A549 (cell line): Measurements from ENCODE around the gene C16orf89. TPM values are rescaled to one million over a fixed set of nuclear protein-coding genes. Genes with fewer than 3 reads are reported as not detected.

Source experiments
- ATAC-seq, 2 experiments: fragments of 200-7000 bp in 1 of 2; fragments of >200 bp in 1 of 2; cut with Nextera tagmentation in 1 of 2; cut with Tn5 transposase in 1 of 2; 3 replicates each; pipeline versions ENCODE4 v1.8.0 to v1.9.1; 2018 to 2020; ENCODE audit warnings: mild to moderate bottlenecking in 1 of 2, moderate library complexity in 1 of 2
- CTCF ChIA-PET: fragments of 300-600 bp; sonication (Branson Sonifier 250); formaldehyde crosslinking; extraction: SDS; loops from one replicate; lab custom pipeline; 2021; ENCODE audit warnings: antibody characterized with exemption, inconsistent platforms; lab: Yijun Ruan, JAX
- POLR2A ChIA-PET: fragments of 350-600 bp; formaldehyde crosslinking; extraction: SDS; loops from one replicate; lab custom pipeline; 2021; ENCODE audit warnings: antibody characterized with exemption, inconsistent platforms; lab: Yijun Ruan, JAX
- DNase-seq, 2 experiments: peaks; one replicate each; pipeline versions ENCODE4 v3.0.0 to v3.0.0-alpha.2; 2011 to 2016; ENCODE audit warnings: low read depth in 1 of 2, low spot score in 1 of 2
- FAIRE-seq: peaks from 2 replicates; lab custom pipeline; 2011; peaks lifted over from hg19 to GRCh38; lab: Jason Lieb, UNC
- H3K27ac ChIP-seq, 2 experiments: fragments of >200 bp; sonication (Bioruptor Twin); formaldehyde crosslinking; 3 replicates each; pipeline ENCODE4 v1.5.1; 2016 to 2017
- H3K4me1 ChIP-seq: fragments of >200 bp; sonication (Bioruptor Twin); formaldehyde crosslinking; 3 replicates; pipeline ENCODE4 v1.6.1; 2016
- H3K4me2 ChIP-seq: fragments of >200 bp; sonication (Bioruptor Twin); formaldehyde crosslinking; 3 replicates; pipeline ENCODE4 v1.6.1; 2016
- H3K4me3 ChIP-seq: fragments of >200 bp; sonication (Bioruptor Twin); formaldehyde crosslinking; 3 replicates; pipeline ENCODE4 v1.5.1; 2016
- H3K9me3 ChIP-seq: fragments of >200 bp; sonication (Bioruptor Twin); formaldehyde crosslinking; 3 replicates; pipeline ENCODE4 v1.6.1; 2016
- BCL3 ChIP-seq: fragments of >200 bp; sonication (Bioruptor Twin); formaldehyde crosslinking; IDR thresholded peaks from 3 replicates; pipeline ENCODE4 v1.6.1; 2016
- CEBPB ChIP-seq, 2 experiments: fragments of >200 bp in 1 of 2; sonication (Bioruptor Twin) in 1 of 2; formaldehyde crosslinking in 1 of 2; IDR thresholded peaks; 2 replicates each; pipeline ENCODE4 v1.6.1; 2012 to 2016
- CHD4 ChIP-seq: fragments of 200-600 bp; sonication (generic); IDR thresholded peaks from 2 replicates; pipeline ENCODE4 v1.6.1; 2016; ENCODE audit warnings: antibody characterized with exemption, mild to moderate bottlenecking, borderline replicate concordance
- EP300 ChIP-seq, 2 experiments: fragments of >200 bp; sonication (Bioruptor Twin); formaldehyde crosslinking; IDR thresholded peaks; 2 replicates in 1 of 2; 3 replicates in 1 of 2; pipeline ENCODE4 v1.6.1; 2016 to 2017
- JUN ChIP-seq, 2 experiments: fragments of >200 bp; sonication (Bioruptor Twin); formaldehyde crosslinking; IDR thresholded peaks; 2 replicates in 1 of 2; 3 replicates in 1 of 2; pipeline ENCODE4 v1.6.1; 2016 to 2017
- KDM1A ChIP-seq: fragments of 200-600 bp; sonication (generic); IDR thresholded peaks from 2 replicates; pipeline ENCODE4 v1.6.1; 2016; ENCODE audit warnings: low read depth, mild to moderate bottlenecking
- KDM5A ChIP-seq: fragments of 200-600 bp; sonication (generic); IDR thresholded peaks from 2 replicates; pipeline ENCODE4 v1.6.1; 2016; ENCODE audit warnings: antibody characterized with exemption, mild to moderate bottlenecking
- MAX ChIP-seq: IDR thresholded peaks from 2 replicates; pipeline ENCODE4 v1.6.1; 2012
- MAZ ChIP-seq: fragments of 150-350 bp; IDR thresholded peaks from 2 replicates; pipeline ENCODE4 v1.6.1; 2014; ENCODE audit warnings: antibody characterized with exemption, low read depth, low read length, borderline replicate concordance
- NR3C1 ChIP-seq: fragments of >200 bp; sonication (Bioruptor Twin); formaldehyde crosslinking; IDR thresholded peaks from 3 replicates; pipeline ENCODE4 v1.6.1; 2017
- PHF8 ChIP-seq: fragments of 200-600 bp; sonication (generic); IDR thresholded peaks from 2 replicates; pipeline ENCODE4 v1.6.1; 2016; ENCODE audit warnings: low read depth, mild to moderate bottlenecking, antibody characterized with exemption, moderate library complexity, borderline replicate concordance
- POLR2A ChIP-seq: IDR thresholded peaks from 2 replicates; pipeline ENCODE4 v1.6.1; 2012; ENCODE audit warnings: mild to moderate bottlenecking, low read length
- POLR2AphosphoS2 ChIP-seq: conservative IDR thresholded peaks from 2 replicates; pipeline ENCODE4 v1.6.1; 2012; ENCODE audit warnings: low read length, improper control_type of control experiment, inconsistent platforms
- RAD21 ChIP-seq, 2 experiments: fragments of >200 bp in 1 of 2; sonication (Bioruptor Twin) in 1 of 2; formaldehyde crosslinking in 1 of 2; IDR thresholded peaks in 1 of 2; conservative IDR thresholded peaks in 1 of 2; 2 replicates in 1 of 2; 3 replicates in 1 of 2; pipeline ENCODE4 v1.6.1; 2012 to 2018; ENCODE audit warnings: inconsistent platforms in 1 of 2
- RNF2 ChIP-seq: fragments of 200-600 bp; sonication (generic); IDR thresholded peaks from 2 replicates; pipeline ENCODE4 v1.6.1; 2016; ENCODE audit warnings: low read depth, mild to moderate bottlenecking, antibody characterized with exemption, moderate library complexity, borderline replicate concordance
- TFCP2L1 ChIP-seq: fragments of 250-450 bp; sonication (Bioruptor Pico); IDR thresholded peaks from 2 replicates; pipeline ENCODE4 v1.5.0; 2021; ENCODE audit warnings: mild to moderate bottlenecking
- ZC3H11A ChIP-seq: fragments of 450-650 bp; IDR thresholded peaks from 2 replicates; pipeline ENCODE4 v1.6.1; 2014; ENCODE audit warnings: antibody characterized with exemption, mild to moderate bottlenecking
- WGBS: methylation state at CpG from one replicate; pipeline ENCODE4 v1.1.6; 2017; ENCODE audit errors: missing lambda C conversion rate; 5-methylcytosine and 5-hydroxymethylcytosine counted together
- polyA plus RNA-seq, 4 experiments: library from polyadenylated mRNA; depleted of rRNA in 3 of 4; stranded (reverse); fragments of >200 nt; fragmentation: RNase III in 1 of 4; extraction: RNeasy Plus Mini Kit Qiagen cat#74134 plus additional on column Dnase treatment in 1 of 4; gene quantifications; 2 replicates in 3 of 4; 3 replicates in 1 of 4; pipeline ENCODE4 v1.2.3, GENCODE V29; 2011 to 2017
- TF ChIP-seq, protein P1 (sequence below): fragments of 250-450 bp; sonication (Bioruptor Pico); IDR thresholded peaks from 2 replicates; pipeline ENCODE4 v1.5.0; 2021; ENCODE audit warnings: mild to moderate bottlenecking, moderate library complexity, borderline replicate concordance
- TF ChIP-seq, protein P2 (sequence below): IDR thresholded peaks from 2 replicates; pipeline ENCODE4 v1.6.1; 2012; ENCODE audit warnings: low read depth, borderline replicate concordance
- TF ChIP-seq, protein P3 (sequence below): fragments of >200 bp; sonication (Bioruptor Twin); formaldehyde crosslinking; IDR thresholded peaks from 2 replicates; pipeline ENCODE4 v1.6.1; 2016
- TF ChIP-seq, protein P4 (sequence below): IDR thresholded peaks from 2 replicates; pipeline ENCODE4 v1.6.1; 2012

The C16orf89 gene
- polyA plus RNA-seq, 2 of the 4 experiments (the other 2 are of a cell fraction): not detected

DNA sequence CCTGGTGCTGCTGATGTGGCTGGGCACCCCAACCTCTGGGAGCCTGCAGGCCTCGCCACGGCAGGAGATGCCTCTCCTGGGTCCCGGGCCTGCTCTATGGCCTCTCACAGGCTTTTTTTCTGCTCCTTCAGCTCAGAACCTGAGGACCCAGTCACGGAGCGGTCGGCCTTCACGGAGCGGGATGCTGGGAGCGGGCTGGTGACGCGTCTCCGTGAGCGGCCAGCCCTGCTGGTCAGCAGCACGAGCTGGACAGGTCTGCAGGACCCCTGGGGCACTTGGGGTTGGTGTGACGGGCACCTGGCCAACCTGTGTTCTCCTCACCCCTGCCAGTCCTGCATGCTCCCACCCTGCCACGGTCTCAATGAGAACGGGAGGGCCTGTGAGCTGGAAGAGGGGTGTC is 12.9 kb upstream of the C16orf89 start:
- H3K4me3 ChIP-seq: no peak overlapping the region
- ChIA-PET CTCF (no interaction called here), POLR2A (no interaction called here)
- FAIRE-seq (no peak), DNase-seq (no peak), ATAC-seq (no peak)
- H3K27ac ChIP-seq: no peak overlapping the region
- H3K9me3 ChIP-seq: no peaks in the 10 kb centered on the region
- 81% methylated on average over 15 of the region's 17 CpGs for WGBS
- H3K4me2 ChIP-seq: no peak overlapping the region
- TF ChIP-seq MAX (no peak), KDM5A (no peak), KDM1A (no peak), POLR2A (no peak), ZC3H11A (no peak), BCL3 (no peak), RNF2 (no peak), CHD4 (no peak), EP300 (IDR thresholded peaks at IDR 0.05) (no peak), CEBPB (IDR thresholded peaks at IDR 0.05) (no peak)
- TF ChIP-seq, protein P1, sequence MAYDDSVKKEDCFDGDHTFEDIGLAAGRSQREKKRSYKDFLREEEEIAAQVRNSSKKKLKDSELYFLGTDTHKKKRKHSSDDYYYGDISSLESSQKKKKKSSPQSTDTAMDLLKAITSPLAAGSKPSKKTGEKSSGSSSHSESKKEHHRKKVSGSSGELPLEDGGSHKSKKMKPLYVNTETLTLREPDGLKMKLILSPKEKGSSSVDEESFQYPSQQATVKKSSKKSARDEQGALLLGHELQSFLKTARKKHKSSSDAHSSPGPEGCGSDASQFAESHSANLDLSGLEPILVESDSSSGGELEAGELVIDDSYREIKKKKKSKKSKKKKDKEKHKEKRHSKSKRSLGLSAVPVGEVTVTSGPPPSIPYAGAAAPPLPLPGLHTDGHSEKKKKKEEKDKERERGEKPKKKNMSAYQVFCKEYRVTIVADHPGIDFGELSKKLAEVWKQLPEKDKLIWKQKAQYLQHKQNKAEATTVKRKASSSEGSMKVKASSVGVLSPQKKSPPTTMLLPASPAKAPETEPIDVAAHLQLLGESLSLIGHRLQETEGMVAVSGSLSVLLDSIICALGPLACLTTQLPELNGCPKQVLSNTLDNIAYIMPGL: no peak
- TF ChIP-seq, protein P2, sequence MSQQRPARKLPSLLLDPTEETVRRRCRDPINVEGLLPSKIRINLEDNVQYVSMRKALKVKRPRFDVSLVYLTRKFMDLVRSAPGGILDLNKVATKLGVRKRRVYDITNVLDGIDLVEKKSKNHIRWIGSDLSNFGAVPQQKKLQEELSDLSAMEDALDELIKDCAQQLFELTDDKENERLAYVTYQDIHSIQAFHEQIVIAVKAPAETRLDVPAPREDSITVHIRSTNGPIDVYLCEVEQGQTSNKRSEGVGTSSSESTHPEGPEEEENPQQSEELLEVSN: no peak
- no peaks in the 10 kb centered on the region for H3K4me1 ChIP-seq

DNA sequence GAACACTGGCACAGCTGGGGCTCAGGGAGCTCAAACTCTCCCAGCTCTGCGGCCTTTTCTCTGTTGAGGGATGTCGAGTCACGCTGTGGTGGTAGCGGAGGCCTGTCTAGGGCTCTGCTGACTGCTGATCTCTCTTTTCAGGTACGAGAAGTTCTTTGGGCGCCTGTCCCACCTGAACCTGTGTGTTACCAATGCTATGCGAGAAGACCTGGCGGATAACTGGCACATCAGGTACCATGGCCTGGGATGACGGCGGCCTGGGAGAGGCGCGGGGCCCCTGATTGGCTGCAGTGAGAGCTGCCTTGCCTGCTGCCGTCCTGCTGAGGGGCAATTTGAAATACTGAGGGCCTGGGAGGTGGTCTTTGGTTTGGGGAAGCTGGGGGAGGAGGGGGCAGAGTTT is 11.5 kb upstream of the C16orf89 start:
- H3K4me1 ChIP-seq: peaks cover 4% of the 10 kb centered on the region; the same call in 1 of the 3 replicates
- no peak for FAIRE-seq
- TF ChIP-seq, protein P3, sequence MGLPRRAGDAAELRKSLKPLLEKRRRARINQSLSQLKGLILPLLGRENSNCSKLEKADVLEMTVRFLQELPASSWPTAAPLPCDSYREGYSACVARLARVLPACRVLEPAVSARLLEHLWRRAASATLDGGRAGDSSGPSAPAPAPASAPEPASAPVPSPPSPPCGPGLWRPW: no peak
- TF ChIP-seq NR3C1 (no peak), TFCP2L1 (CRISPR knock-in tag) (no peak), JUN (IDR thresholded peaks at IDR 0.05) (no peak), EP300 (IDR thresholded peaks at IDR 0.05) (no peak), PHF8 (no peak), RNF2 (no peak), CEBPB (IDR thresholded peaks at IDR 0.05) (no peak), POLR2AphosphoS2 (no peak), MAZ (no peak), RAD21 (conservative IDR thresholded peaks at IDR 0.05 in 1 of 2, IDR thresholded peaks at IDR 0.05 in 1 of 2) (no peak)
- TF ChIP-seq, protein P4, sequence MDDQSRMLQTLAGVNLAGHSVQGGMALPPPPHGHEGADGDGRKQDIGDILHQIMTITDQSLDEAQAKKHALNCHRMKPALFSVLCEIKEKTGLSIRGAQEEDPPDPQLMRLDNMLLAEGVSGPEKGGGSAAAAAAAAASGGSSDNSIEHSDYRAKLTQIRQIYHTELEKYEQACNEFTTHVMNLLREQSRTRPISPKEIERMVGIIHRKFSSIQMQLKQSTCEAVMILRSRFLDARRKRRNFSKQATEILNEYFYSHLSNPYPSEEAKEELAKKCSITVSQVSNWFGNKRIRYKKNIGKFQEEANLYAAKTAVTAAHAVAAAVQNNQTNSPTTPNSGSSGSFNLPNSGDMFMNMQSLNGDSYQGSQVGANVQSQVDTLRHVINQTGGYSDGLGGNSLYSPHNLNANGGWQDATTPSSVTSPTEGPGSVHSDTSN: no peak
- TF ChIP-seq, all 56 proteins: peak for 0
- Histone ChIP-seq H3K4me2 (no peak overlapping the region), H3K27ac (no peak overlapping the region), H3K9me3 (no peaks in the 10 kb centered on the region), H3K4me3 (no peak overlapping the region)
- DNase-seq (no peak), ATAC-seq (no peak)
- ChIA-PET POLR2A (no interaction called here), CTCF (interaction anchor here (3.7 kb wide), 1 partner anchor 14 kb away, joined by 24 read pairs; no protein-coding TSS in a partner anchor)
- 94% methylated on average over 13 of the region's 13 CpGs for WGBS
